Gastrocnemius medialis (tissue), 4 donors: Measurements from ENCODE around the gene HSD3B2. TPM values are rescaled to one million over a fixed set of nuclear protein-coding genes. Genes with fewer than 3 reads are reported as not detected.

ENCODE experiments used
- ATAC-seq, 2 donors: fragments of 150-250 bp; one replicate each; pipeline ENCODE4 v1.9.1; 2016
- DNase-seq, 2 donors: peaks; one replicate each; pipeline ENCODE4 v3.0.0-alpha.2; 2019
- H3K27ac ChIP-seq, 4 donors: fragments of 200-600 bp; sonication (generic); 1 replicate in 1 of 4; 2 replicates in 3 of 4; pipeline ENCODE4 v1.5.1; 2016 to 2018; ENCODE audit warnings: mild to moderate bottlenecking in 2 of 4, moderate library complexity in 1 of 4
- H3K27me3 ChIP-seq, 3 donors: fragments of 200-600 bp; sonication (generic) in 2 of 3; 1 replicate in 1 of 3; 2 replicates in 2 of 3; pipeline versions ENCODE4 v1.5.1 to v1.6.0; 2016 to 2019; ENCODE audit warnings: mild to moderate bottlenecking in 1 of 3, moderate library complexity in 1 of 3
- H3K36me3 ChIP-seq, 2 donors: fragments of 200-600 bp; sonication (generic) in 1 of 2; one replicate each; pipeline ENCODE4 v1.5.1; 2017 to 2018
- H3K4me1 ChIP-seq, 2 donors: fragments of 200-600 bp; sonication (generic) in 1 of 2; one replicate each; pipeline ENCODE4 v1.5.1; 2016 to 2017; ENCODE audit warnings: mild to moderate bottlenecking in 2 of 2
- H3K4me3 ChIP-seq, 4 donors: fragments of 200-600 bp; sonication (generic) in 3 of 4; 1 replicate in 1 of 4; 2 replicates in 3 of 4; pipeline ENCODE4 v1.5.1; 2016 to 2019; ENCODE audit warnings: mild to moderate bottlenecking in 2 of 4
- H3K9me3 ChIP-seq, 3 donors: fragments of 200-600 bp; sonication (generic) in 2 of 3; 1 replicate in 1 of 3; 2 replicates in 2 of 3; pipeline ENCODE4 v1.5.1; 2016 to 2019
- POLR2A ChIP-seq, 2 donors: fragments of 450-650 bp; IDR thresholded peaks; one replicate each; pipeline ENCODE4 v1.6.1; 2017; ENCODE audit warnings: antibody characterized with exemption in 2 of 2, mild to moderate bottlenecking in 2 of 2, moderate library complexity in 2 of 2
- in situ Hi-C, 4 donors: fragments of 200-750 bp; cut with MboI; loops; one replicate each; pipeline versions ENCODE4 v1.15.0 to v1.8.0; 2017; ENCODE audit warnings: low sequenced_read_pairs in 4 of 4
- intact Hi-C: fragments of 100-400 bp; cut with DNase I; formaldehyde crosslinking; loops from one replicate; pipeline ENCODE4 v1.15.1; 2023; ENCODE audit warnings: low total_unique reads
- total RNA-seq, 4 donors: library from RNA; depleted of rRNA; stranded (reverse); fragments of >200 nt; gene quantifications; one replicate each; pipeline versions ENCODE4 v1.1.0 to v1.2.3, GENCODE V29; 2016
- TF ChIP-seq, protein P1 (sequence below), 5 experiments: fragments of 450-650 bp in 3 of 5; fragments of 200-600 bp in 2 of 5; sonication (generic) in 2 of 5; IDR thresholded peaks in 4 of 5; conservative IDR thresholded peaks in 1 of 5; 1 replicate in 4 of 5; 2 replicates in 1 of 5; pipeline ENCODE4 v1.5.1; 2016 to 2019; ENCODE audit warnings: antibody characterized with exemption in 5 of 5, mild to moderate bottlenecking in 3 of 5, moderate library complexity in 3 of 5

HSD3B2 gene
- total RNA-seq, 4 donors from 2014 or later, result 0.66 TPM; not detected in 3

GRCh38 chr1:119370748-119371147, 44.2 kb upstream of the HSD3B2 start:
- no peaks in the 10 kb centered on the region for H3K9me3 ChIP-seq
- in situ Hi-C loops (loop anchor here in 1 of 4 donors (25.0 kb wide), 1 partner anchor 1208 kb away; no protein-coding TSS in a partner anchor), intact Hi-C loops (no loop called here)
- no peak overlapping the region for H3K27ac ChIP-seq
- no peaks in the 10 kb centered on the region for H3K27me3 ChIP-seq
- H3K4me3 ChIP-seq, result no peak overlapping the region
- H3K36me3 ChIP-seq, result no peaks in the 10 kb centered on the region
- no peak for ATAC-seq
- TF ChIP-seq POLR2A (IDR thresholded peaks at IDR 0.05), result no peak
- TF ChIP-seq, protein P1, sequence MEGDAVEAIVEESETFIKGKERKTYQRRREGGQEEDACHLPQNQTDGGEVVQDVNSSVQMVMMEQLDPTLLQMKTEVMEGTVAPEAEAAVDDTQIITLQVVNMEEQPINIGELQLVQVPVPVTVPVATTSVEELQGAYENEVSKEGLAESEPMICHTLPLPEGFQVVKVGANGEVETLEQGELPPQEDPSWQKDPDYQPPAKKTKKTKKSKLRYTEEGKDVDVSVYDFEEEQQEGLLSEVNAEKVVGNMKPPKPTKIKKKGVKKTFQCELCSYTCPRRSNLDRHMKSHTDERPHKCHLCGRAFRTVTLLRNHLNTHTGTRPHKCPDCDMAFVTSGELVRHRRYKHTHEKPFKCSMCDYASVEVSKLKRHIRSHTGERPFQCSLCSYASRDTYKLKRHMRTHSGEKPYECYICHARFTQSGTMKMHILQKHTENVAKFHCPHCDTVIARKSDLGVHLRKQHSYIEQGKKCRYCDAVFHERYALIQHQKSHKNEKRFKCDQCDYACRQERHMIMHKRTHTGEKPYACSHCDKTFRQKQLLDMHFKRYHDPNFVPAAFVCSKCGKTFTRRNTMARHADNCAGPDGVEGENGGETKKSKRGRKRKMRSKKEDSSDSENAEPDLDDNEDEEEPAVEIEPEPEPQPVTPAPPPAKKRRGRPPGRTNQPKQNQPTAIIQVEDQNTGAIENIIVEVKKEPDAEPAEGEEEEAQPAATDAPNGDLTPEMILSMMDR (IDR thresholded peaks at IDR 0.05 in 4 of 5, conservative IDR thresholded peaks at IDR 0.05 in 1 of 5), result no peak
- DNase-seq, result no peak
- no peaks in the 10 kb centered on the region for H3K4me1 ChIP-seq

DNA sequence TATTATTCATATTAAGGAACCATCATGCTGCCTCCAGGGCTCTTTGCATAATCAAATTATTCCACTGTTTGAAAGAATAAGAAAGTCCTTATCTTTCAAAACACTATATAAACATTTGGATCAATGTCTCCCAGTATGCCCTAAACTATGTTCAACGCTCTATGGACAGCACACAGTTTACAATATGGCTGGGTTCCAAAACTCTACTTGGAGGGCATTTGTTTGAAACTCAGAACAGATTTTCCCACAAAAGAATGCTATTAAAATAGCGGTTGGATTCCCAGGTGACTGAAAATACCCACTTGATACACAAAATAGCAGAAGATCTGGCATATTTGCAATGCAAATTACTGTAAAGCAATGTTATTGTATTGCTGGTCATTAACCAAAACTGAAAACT, 43.1 kb upstream of the HSD3B2 start:
- TF ChIP-seq, protein P1 (IDR thresholded peaks at IDR 0.05 in 4 of 5, conservative IDR thresholded peaks at IDR 0.05 in 1 of 5), result no peak
- H3K9me3 ChIP-seq, result no peaks in the 10 kb centered on the region
- no peaks in the 10 kb centered on the region for H3K36me3 ChIP-seq
- in situ Hi-C loops, result loop anchor here in 1 of 4 donors (25.0 kb wide), 1 partner anchor 1210 kb away; no protein-coding TSS in a partner anchor
- ATAC-seq (no peak), DNase-seq (no peak)
- no peak overlapping the region for H3K27ac ChIP-seq
- H3K27me3 ChIP-seq, result no peaks in the 10 kb centered on the region
- intact Hi-C loops, result no loop called here
- H3K4me1 ChIP-seq, result no peaks in the 10 kb centered on the region
- no peak overlapping the region for H3K4me3 ChIP-seq

DNA sequence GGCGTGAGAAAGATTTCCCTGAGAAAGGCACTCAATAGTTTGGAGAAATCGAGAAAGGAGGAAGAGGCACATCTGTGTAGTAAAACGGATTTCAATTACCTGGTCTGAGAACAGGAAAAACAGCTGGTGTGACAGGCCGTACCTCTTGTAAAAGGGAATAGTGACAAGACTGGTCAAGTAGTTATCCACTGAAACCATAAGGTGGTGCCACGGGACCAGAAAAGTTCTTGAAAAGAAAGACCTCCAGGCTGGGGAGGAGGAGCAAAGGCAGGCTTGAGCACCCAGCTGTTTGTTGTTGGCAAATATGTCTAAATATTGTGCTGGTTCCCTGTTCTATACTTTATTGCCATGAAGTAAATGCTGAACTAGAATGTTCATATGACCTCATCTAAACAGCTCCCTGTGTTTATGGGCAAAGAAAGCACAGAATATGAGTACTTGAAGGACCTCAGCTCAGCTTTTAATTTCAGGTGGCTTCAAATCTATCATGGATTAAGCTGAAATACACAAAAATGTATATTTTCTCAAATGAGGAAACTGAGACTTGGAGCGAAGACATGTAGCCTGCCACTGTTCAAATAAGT, 42.4 kb upstream of the HSD3B2 start:
- in situ Hi-C loops, result loop anchor here in 1 of 4 donors (25.0 kb wide), 1 partner anchor 1210 kb away; no protein-coding TSS in a partner anchor
- DNase-seq, result no peak

DNA sequence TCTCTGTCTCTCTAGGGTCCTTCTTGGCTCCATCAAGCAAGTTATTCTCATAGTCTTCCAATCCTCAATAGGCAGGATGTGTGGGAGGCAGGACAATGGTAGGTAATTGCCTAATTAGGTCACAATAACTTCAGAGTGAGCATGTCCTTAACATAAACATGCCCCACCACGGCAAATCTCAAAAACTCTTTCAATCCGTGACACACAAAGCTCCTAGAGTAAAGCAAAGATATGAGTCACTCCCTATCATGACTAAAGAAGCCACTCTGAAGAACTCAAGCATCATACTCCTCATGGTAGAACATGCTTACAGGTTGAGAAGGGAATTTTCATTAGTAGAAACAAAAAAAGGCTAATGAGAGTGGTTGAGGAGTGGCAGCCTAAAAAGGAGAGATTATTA, 41.5 kb upstream of the HSD3B2 start:
- no peak overlapping the region for H3K27ac ChIP-seq
- no peaks in the 10 kb centered on the region for H3K36me3 ChIP-seq
- no peaks in the 10 kb centered on the region for H3K27me3 ChIP-seq
- no peak for DNase-seq
- in situ Hi-C loops (loop anchor here in 1 of 4 donors (25.0 kb wide), 1 partner anchor 1211 kb away; no protein-coding TSS in a partner anchor), intact Hi-C loops (no loop called here)
- H3K4me1 ChIP-seq, result no peaks in the 10 kb centered on the region
- ATAC-seq, result no peak
- H3K9me3 ChIP-seq, result no peaks in the 10 kb centered on the region
- TF ChIP-seq POLR2A (IDR thresholded peaks at IDR 0.05), result no peak
- TF ChIP-seq, protein P1 (IDR thresholded peaks at IDR 0.05 in 4 of 5, conservative IDR thresholded peaks at IDR 0.05 in 1 of 5), result no peak
- no peak overlapping the region for H3K4me3 ChIP-seq

More for the DNA sequence above, 42.4 kb upstream of the HSD3B2 start:
- no peaks in the 10 kb centered on the region for H3K27me3 ChIP-seq
- H3K4me3 ChIP-seq, result no peak overlapping the region
- no peak for ATAC-seq
- H3K9me3 ChIP-seq, result no peaks in the 10 kb centered on the region
- no peaks in the 10 kb centered on the region for H3K36me3 ChIP-seq
- TF ChIP-seq POLR2A (IDR thresholded peaks at IDR 0.05), result no peak
- TF ChIP-seq, protein P1 (IDR thresholded peaks at IDR 0.05 in 4 of 5, conservative IDR thresholded peaks at IDR 0.05 in 1 of 5), result no peak
- H3K27ac ChIP-seq, result no peak overlapping the region
- H3K4me1 ChIP-seq, result no peaks in the 10 kb centered on the region
- intact Hi-C loops, result no loop called here
